K562 (cell line): Measurements from ENCODE around the gene SLC16A5. TPM values are rescaled to one million over a fixed set of nuclear protein-coding genes. Genes with fewer than 3 reads are reported as not detected.

ENCODE experiments used
- ARNT ChIP-seq, 2 experiments: fragments of 450-650 bp; IDR thresholded peaks; 2 replicates each; pipeline ENCODE4 v1.6.1; 2016; ENCODE audit warnings: mild to moderate bottlenecking in 1 of 2
- BDP1 ChIP-seq: IDR thresholded peaks from 3 replicates; pipeline ENCODE4 v1.6.1; 2011; ENCODE audit not compliant: insufficient read length, insufficient read depth
- CHD2 ChIP-seq: IDR thresholded peaks from 2 replicates; pipeline ENCODE4 v1.6.1; 2011; ENCODE audit warnings: low read depth, low read length
- CREB1 ChIP-seq, 2 experiments: sonication (generic) in 1 of 2; formaldehyde crosslinking in 1 of 2; IDR thresholded peaks; 2 replicates each; pipeline versions ENCODE4 v1.6.1 to v1.8.0; 2012 to 2022; ENCODE audit warnings: inconsistent platforms in 1 of 2, mild to moderate bottlenecking in 1 of 2, missing genetic modification reagents in 1 of 2, moderate library complexity in 1 of 2
- DPF2 ChIP-seq: fragments of 450-650 bp; IDR thresholded peaks from 2 replicates; pipeline ENCODE4 v1.6.1; 2016
- FOXM1 ChIP-seq, 2 experiments: fragments of 450-650 bp in 1 of 2; sonication (generic) in 1 of 2; formaldehyde crosslinking in 1 of 2; IDR thresholded peaks; 2 replicates each; pipeline versions ENCODE4 v1.6.1 to v1.9.0; 2017 to 2022; ENCODE audit warnings: low read depth in 2 of 2, mild to moderate bottlenecking in 2 of 2, missing genetic modification reagents in 1 of 2, moderate library complexity in 1 of 2
- HOXB6 ChIP-seq: fragments of 250-450 bp; sonication (Bioruptor Pico); IDR thresholded peaks from 2 replicates; pipeline ENCODE4 v1.5.1; 2022; ENCODE audit warnings: mild to moderate bottlenecking, borderline replicate concordance
- KLF10 ChIP-seq: fragments of 250-450 bp; sonication (Bioruptor Pico); IDR thresholded peaks from 2 replicates; pipeline ENCODE4 v1.6.1; 2021; ENCODE audit warnings: matching md5 sums
- MCM2 ChIP-seq: fragments of 450-650 bp; IDR thresholded peaks from 2 replicates; pipeline ENCODE4 v1.6.1; 2017; ENCODE audit warnings: low read depth, mild to moderate bottlenecking
- RNF2 ChIP-seq: sonication (generic); IDR thresholded peaks from 2 replicates; pipeline ENCODE4 v1.6.1; 2016
- TGIF2 ChIP-seq: sonication (generic); formaldehyde crosslinking; IDR thresholded peaks from 2 replicates; pipeline ENCODE4 v1.8.1; 2022; ENCODE audit warnings: mild to moderate bottlenecking, missing genetic modification reagents, moderate library complexity
- ZFP36 ChIP-seq: fragments of 150-350 bp; IDR thresholded peaks from 2 replicates; pipeline ENCODE4 v1.6.1; 2018; ENCODE audit warnings: low read length, low read depth; ENCODE audit not compliant: partially characterized antibody
- ZNF12 ChIP-seq: sonication (generic); formaldehyde crosslinking; IDR thresholded peaks from 2 replicates; pipeline ENCODE4 v1.4.0; 2020; ENCODE audit warnings: mild to moderate bottlenecking, missing genetic modification reagents
- ZNF143 ChIP-seq: sonication (generic); formaldehyde crosslinking; IDR thresholded peaks from 2 replicates; pipeline ENCODE4 v1.9.0; 2022; ENCODE audit warnings: mild to moderate bottlenecking, missing genetic modification reagents
- ZNF384 ChIP-seq: IDR thresholded peaks from 2 replicates; pipeline ENCODE4 v1.6.1; 2012; ENCODE audit warnings: low read depth, low read length, improper control_type of control experiment
- ZNF717 ChIP-seq: fragments of 250-450 bp; sonication (Bioruptor Pico); IDR thresholded peaks from 2 replicates; pipeline ENCODE4 v1.5.0; 2021
- polyA plus RNA-seq, 8 experiments: library from polyadenylated mRNA; depleted of rRNA in 4 of 8; stranded (reverse) in 5 of 8; unstranded in 3 of 8; fragments of >200 nt; fragmentation: Nextera tagmentation in 2 of 8; fragmentation: Illumina TruSeq in 1 of 8; extraction: Ambion mirVana in 2 of 8; extraction: Trizol in 1 of 8; gene quantifications; 2 replicates each; pipeline versions ENCODE4 v1.2.1 to v1.2.3, GENCODE V29; 2011 to 2014; ENCODE audit warnings: inconsistent platforms in 1 of 8, missing spikeins in 1 of 8
- total RNA-seq, 7 experiments: library from RNA; depleted of rRNA in 6 of 7; stranded (reverse); fragments of >200 nt in 6 of 7; fragmentation: Illumina TruSeq in 2 of 7; extraction: Trizol in 2 of 7; gene quantifications; 2 replicates each; pipeline versions ENCODE4 v1.2.1 to v1.2.3, GENCODE V29; 2011 to 2021; ENCODE audit warnings: low replicate concordance in 1 of 7
- TF ChIP-seq, protein P1 (sequence below), 3 experiments: fragments of 200-800 bp in 1 of 3; fragments of 250-450 bp in 1 of 3; fragments of 450-650 bp in 1 of 3; sonication (Bioruptor Pico) in 1 of 3; sonication (Bioruptor generic) in 1 of 3; formaldehyde crosslinking in 1 of 3; IDR thresholded peaks; 2 replicates each; pipeline versions ENCODE4 v1.6.1 to v1.8.0; 2016 to 2022; ENCODE audit warnings: mild to moderate bottlenecking in 2 of 3, missing genetic modification characterization in 2 of 3, missing compliant biosample characterization in 1 of 3, moderate library complexity in 1 of 3
- TF ChIP-seq, protein P2 (sequence below): fragments of 450-650 bp; formaldehyde crosslinking; IDR thresholded peaks from 2 replicates; pipeline ENCODE4 v1.4.0; 2020; ENCODE audit warnings: mild to moderate bottlenecking, moderate library complexity
- TF ChIP-seq, protein P3 (sequence below): fragments of 450-650 bp; formaldehyde crosslinking; IDR thresholded peaks from 2 replicates; pipeline ENCODE4 v1.4.0; 2020; ENCODE audit warnings: mild to moderate bottlenecking, mixed read lengths

Gene SLC16A5
- total and polyA plus RNA-seq, 9 of the 15 experiments (the other 6 are each of a cell fraction or from before 2014, with no cell fraction given), result 0.06 to 2.6 (median 0.91) TPM

GRCh38 chr17:75131278-75132017, 43.7 kb downstream of the SLC16A5 start, which contains the start of gene NT5C (continued):
- TF ChIP-seq, protein P1, sequence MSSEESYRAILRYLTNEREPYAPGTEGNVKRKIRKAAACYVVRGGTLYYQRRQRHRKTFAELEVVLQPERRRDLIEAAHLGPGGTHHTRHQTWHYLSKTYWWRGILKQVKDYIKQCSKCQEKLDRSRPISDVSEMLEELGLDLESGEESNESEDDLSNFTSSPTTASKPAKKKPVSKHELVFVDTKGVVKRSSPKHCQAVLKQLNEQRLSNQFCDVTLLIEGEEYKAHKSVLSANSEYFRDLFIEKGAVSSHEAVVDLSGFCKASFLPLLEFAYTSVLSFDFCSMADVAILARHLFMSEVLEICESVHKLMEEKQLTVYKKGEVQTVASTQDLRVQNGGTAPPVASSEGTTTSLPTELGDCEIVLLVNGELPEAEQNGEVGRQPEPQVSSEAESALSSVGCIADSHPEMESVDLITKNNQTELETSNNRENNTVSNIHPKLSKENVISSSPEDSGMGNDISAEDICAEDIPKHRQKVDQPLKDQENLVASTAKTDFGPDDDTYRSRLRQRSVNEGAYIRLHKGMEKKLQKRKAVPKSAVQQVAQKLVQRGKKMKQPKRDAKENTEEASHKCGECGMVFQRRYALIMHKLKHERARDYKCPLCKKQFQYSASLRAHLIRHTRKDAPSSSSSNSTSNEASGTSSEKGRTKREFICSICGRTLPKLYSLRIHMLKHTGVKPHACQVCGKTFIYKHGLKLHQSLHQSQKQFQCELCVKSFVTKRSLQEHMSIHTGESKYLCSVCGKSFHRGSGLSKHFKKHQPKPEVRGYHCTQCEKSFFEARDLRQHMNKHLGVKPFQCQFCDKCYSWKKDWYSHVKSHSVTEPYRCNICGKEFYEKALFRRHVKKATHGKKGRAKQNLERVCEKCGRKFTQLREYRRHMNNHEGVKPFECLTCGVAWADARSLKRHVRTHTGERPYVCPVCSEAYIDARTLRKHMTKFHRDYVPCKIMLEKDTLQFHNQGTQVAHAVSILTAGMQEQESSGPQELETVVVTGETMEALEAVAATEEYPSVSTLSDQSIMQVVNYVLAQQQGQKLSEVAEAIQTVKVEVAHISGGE (CRISPR knock-in tag; IDR thresholded peaks at IDR 0.05), result peak in 2 of 3 experiments; percentile 76 to 94; a peak in 4 of 6 replicates
- TF ChIP-seq RNF2 (peak; percentile 34; the same call in 1 of the 2 replicates), MCM2 (no peak), CHD2 (peak; percentile 17; the same call in 1 of the 2 replicates), ZNF384 (no peak), KLF10 (no peak), CREB1 (IDR thresholded peaks at IDR 0.05) (0 out of 2 replicates have a peak, but pooled peaks have one; percentile 11), CREB1 (CRISPR knock-in tag; IDR thresholded peaks at IDR 0.05) (no peak), ZNF12 (CRISPR knock-in tag) (no peak), ZNF143 (CRISPR knock-in tag) (no peak), ZFP36 (no peak), FOXM1 (IDR thresholded peaks at IDR 0.05; ENCODE audit: low read depth) (no peak), FOXM1 (CRISPR knock-in tag; IDR thresholded peaks at IDR 0.05; ENCODE audit: low read depth) (peak; percentile 91; the same call in 1 of the 2 replicates), ARNT (IDR thresholded peaks at IDR 0.05) (no peak), ZNF717 (CRISPR knock-in tag) (no peak), BDP1 (no peak), DPF2 (no peak), HOXB6 (no peak), TGIF2 (no peak)
- TF ChIP-seq, protein P2, sequence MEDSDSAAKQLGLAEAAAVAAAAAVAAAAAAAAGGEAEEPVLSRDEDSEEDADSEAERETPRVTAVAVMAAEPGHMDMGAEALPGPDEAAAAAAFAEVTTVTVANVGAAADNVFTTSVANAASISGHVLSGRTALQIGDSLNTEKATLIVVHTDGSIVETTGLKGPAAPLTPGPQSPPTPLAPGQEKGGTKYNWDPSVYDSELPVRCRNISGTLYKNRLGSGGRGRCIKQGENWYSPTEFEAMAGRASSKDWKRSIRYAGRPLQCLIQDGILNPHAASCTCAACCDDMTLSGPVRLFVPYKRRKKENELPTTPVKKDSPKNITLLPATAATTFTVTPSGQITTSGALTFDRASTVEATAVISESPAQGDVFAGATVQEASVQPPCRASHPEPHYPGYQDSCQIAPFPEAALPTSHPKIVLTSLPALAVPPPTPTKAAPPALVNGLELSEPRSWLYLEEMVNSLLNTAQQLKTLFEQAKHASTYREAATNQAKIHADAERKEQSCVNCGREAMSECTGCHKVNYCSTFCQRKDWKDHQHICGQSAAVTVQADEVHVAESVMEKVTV (CRISPR knock-in tag), result no peak
- TF ChIP-seq, protein P3, sequence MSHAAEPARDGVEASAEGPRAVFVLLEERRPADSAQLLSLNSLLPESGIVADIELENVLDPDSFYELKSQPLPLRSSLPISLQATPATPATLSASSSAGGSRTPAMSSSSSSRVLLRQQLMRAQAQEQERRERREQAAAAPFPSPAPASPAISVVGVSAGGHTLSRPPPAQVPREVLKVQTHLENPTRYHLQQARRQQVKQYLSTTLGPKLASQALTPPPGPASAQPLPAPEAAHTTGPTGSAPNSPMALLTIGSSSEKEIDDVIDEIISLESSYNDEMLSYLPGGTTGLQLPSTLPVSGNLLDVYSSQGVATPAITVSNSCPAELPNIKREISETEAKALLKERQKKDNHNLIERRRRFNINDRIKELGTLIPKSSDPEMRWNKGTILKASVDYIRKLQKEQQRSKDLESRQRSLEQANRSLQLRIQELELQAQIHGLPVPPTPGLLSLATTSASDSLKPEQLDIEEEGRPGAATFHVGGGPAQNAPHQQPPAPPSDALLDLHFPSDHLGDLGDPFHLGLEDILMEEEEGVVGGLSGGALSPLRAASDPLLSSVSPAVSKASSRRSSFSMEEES, result no peak
